ENCODE measurements around the gene MACROD2. TPM values are rescaled to one million over a fixed set of nuclear protein-coding genes. Genes with fewer than 3 reads are reported as not detected.

The MACROD2 gene
- total and polyA plus RNA-seq, 11 donors = 0.54 to 5.4 (median 2.4) TPM

DNA sequence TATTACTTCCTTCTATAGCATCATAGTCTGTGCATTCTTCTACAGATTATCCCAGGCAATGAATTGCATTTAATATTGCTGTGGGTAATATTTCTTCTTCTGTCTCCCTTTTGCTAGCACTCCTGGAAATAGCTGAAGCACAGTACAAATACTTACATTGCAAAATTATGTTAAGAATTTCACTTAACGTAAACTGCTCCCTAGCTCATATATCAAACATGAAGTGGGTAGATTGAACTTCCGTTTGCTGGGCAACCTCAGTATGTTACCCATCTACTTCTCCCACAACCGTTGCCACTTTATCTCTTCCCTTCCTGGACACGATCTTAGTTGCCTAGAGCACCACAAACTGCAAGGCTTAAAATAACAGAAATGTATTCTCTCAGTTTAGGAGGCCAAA is 1614.6 kb downstream of the MACROD2 start:
- Histone ChIP-seq H3K27me3 (no peaks in the 10 kb centered on the region), H3K36me3 (no peaks in the 10 kb centered on the region), H3K9me3 (no peaks in the 10 kb centered on the region), H3K4me3 (no peak overlapping the region), H3K4me1 (peaks cover 0 to 14% (median 5%) of the 10 kb centered on the region in 12 donors), H3K27ac (no peak overlapping the region)
- TF ChIP-seq, protein P1, sequence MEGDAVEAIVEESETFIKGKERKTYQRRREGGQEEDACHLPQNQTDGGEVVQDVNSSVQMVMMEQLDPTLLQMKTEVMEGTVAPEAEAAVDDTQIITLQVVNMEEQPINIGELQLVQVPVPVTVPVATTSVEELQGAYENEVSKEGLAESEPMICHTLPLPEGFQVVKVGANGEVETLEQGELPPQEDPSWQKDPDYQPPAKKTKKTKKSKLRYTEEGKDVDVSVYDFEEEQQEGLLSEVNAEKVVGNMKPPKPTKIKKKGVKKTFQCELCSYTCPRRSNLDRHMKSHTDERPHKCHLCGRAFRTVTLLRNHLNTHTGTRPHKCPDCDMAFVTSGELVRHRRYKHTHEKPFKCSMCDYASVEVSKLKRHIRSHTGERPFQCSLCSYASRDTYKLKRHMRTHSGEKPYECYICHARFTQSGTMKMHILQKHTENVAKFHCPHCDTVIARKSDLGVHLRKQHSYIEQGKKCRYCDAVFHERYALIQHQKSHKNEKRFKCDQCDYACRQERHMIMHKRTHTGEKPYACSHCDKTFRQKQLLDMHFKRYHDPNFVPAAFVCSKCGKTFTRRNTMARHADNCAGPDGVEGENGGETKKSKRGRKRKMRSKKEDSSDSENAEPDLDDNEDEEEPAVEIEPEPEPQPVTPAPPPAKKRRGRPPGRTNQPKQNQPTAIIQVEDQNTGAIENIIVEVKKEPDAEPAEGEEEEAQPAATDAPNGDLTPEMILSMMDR (IDR thresholded peaks at IDR 0.05) = no peak
- TF ChIP-seq POLR2A (IDR thresholded peaks at IDR 0.05) = no peak
- ATAC-seq (no peak), DNase-seq (no peak)
- intact Hi-C loops (cut with DNase I) = no loop called here
- WGBS, 4 donors = 25 to 43% (median 26%) methylated on average over 4 of the region's 4 CpGs

DNA sequence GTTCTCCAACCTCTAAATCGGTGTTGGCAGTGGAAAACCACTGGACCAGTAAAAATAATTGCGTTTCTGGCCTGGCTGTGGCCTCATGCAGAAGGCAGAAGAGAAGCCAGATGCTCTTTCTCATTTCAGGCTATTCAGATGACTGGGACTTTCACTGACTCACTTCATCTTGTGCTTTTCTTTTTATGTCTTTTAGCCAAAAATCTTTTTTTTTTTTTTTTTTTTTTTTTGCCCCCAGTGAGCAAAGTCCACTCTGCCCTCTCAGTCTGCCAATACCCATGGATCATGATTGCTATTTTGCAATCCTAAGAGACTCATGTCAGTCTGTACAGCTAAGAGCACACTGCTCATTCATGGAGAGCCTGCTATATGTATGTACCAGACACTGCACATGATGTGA is 1615.5 kb downstream of the MACROD2 start:
- Histone ChIP-seq H3K9me3 (no peaks in the 10 kb centered on the region), H3K4me3 (no peak overlapping the region), H3K27me3 (no peaks in the 10 kb centered on the region), H3K36me3 (no peaks in the 10 kb centered on the region), H3K27ac (no peak overlapping the region), H3K4me1 (peaks cover 0 to 14% (median 5%) of the 10 kb centered on the region in 12 donors)
- intact Hi-C loops (cut with DNase I) = no loop called here
- TF ChIP-seq, protein P1 (IDR thresholded peaks at IDR 0.05) = no peak
- 66 to 84% (median 82%) methylated on average over 2 of the region's 2 CpGs for whole genome bisulfite sequencing, 4 donors
- ATAC-seq = no peak
- no peak for DNase-seq

DNA sequence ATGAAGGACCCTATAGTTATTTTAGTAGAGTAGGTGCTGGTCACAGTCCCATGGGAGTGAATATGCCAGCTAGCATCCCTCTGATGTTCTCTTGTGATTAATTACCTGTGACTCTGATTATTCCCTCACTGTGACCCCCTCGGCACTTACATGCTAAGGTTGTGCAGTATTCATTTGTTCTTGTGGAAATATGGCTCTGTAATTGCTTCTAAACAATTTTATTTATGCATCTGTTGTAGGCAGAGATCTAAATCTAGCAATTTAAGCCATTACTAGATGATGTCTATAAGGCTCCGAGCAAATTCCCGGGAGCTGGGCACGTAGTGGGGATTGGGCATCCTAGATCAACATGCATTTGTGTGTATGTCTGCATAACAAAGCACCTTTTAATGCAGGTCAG is 1616.2 kb downstream of the MACROD2 start:
- Histone ChIP-seq H3K27me3 (no peaks in the 10 kb centered on the region), H3K4me3 (no peak overlapping the region), H3K36me3 (no peaks in the 10 kb centered on the region), H3K27ac (no peak overlapping the region), H3K9me3 (no peaks in the 10 kb centered on the region), H3K4me1 (peaks cover 0 to 14% (median 5%) of the 10 kb centered on the region in 12 donors)
- 92 to 98% (median 96%) methylated on average over 4 of the region's 4 CpGs for WGBS, 4 donors
- intact Hi-C loops (cut with DNase I) = no loop called here
- ATAC-seq (no peak), DNase-seq (no peak)
- TF ChIP-seq, protein P1 (IDR thresholded peaks at IDR 0.05) = no peak
- TF ChIP-seq POLR2A (IDR thresholded peaks at IDR 0.05) = no peak

DNA sequence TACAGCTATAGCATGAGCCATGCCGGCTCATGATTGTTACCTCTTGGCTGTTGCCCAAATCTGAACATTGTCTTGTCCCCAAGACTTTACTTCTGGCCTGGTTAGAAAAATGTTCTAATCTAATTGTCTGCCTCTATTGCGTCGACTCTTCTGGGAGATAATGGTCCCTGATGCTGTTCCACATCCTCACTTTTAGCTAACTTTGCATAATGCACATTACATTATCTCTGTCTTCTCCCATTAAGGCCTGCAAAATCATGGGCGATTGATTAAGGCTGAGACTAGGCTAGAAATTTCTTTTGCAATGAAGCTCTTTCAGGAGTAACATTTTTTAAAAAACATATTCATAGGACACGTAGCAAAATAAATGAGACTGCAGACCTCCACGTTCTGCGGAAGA is 1616.9 kb downstream of the MACROD2 start:
- DNase-seq = no peak
- Histone ChIP-seq H3K27ac (no peak overlapping the region), H3K4me1 (peaks cover 0 to 14% (median 5%) of the 10 kb centered on the region in 12 donors), H3K27me3 (no peaks in the 10 kb centered on the region), H3K36me3 (no peaks in the 10 kb centered on the region), H3K4me3 (no peak overlapping the region), H3K9me3 (no peaks in the 10 kb centered on the region)
- no peak for ATAC-seq
- intact Hi-C loops (cut with DNase I) = no loop called here
- WGBS, 4 donors = 75 to 80% (median 79%) methylated on average over 7 of the region's 7 CpGs
- no peak for TF ChIP-seq POLR2A (IDR thresholded peaks at IDR 0.05)
- TF ChIP-seq, protein P1 (IDR thresholded peaks at IDR 0.05) = no peak
